ENCODE results near the gene CCDC195. TPM values are rescaled to one million over a fixed set of nuclear protein-coding genes. Genes with fewer than 3 reads are reported as not detected.

The CCDC195 gene
- total RNA-seq, 1 donor from 2014 or later = not detected

DNA sequence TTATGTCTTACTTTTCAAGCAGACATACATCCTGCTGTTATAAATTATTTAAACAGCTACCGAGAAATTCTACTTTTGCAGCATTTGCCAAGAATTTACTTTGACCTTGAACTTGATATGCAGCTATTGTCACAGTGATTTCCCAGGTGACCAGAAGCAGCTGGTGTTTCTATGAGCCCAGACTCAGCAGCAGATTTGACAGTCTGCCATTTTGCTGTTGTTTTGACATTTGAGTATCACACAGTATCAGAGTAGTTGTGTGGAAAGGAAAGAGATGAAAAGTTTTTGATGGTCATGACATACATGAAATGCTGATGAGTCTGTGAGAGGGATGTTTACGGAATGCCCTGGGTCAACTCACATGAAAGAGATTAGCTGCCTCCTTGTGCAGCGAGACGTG lies 6.6 kb upstream of the CCDC195 start:
- peaks cover 5% of the 10 kb centered on the region for H3K9me3 ChIP-seq (ENCODE audit: low read depth)
- H2AFZ ChIP-seq (replicated peaks) = no peak overlapping the region
- H3F3A ChIP-seq (ENCODE audit: low read depth) = no peaks in the 10 kb centered on the region
- H3K4me1 ChIP-seq = no peaks in the 10 kb centered on the region
- Mint-ChIP-seq H3K27ac (no peak overlapping the region), H3K27me3 (ENCODE audit: insufficient read depth, low read depth) (peaks cover 4% of the 10 kb centered on the region), H3K9me3 (peaks cover 5% of the 10 kb centered on the region), H3K4me3 (no peak overlapping the region), H3K36me3 (no peaks in the 10 kb centered on the region), H3K4me1 (peaks cover 3% of the 10 kb centered on the region)
- TF ChIP-seq EZH2 (IDR thresholded peaks at IDR 0.05) (no peak), EZH2phosphoT487 (IDR thresholded peaks at IDR 0.05) (no peak)
- TF ChIP-seq, protein P1, sequence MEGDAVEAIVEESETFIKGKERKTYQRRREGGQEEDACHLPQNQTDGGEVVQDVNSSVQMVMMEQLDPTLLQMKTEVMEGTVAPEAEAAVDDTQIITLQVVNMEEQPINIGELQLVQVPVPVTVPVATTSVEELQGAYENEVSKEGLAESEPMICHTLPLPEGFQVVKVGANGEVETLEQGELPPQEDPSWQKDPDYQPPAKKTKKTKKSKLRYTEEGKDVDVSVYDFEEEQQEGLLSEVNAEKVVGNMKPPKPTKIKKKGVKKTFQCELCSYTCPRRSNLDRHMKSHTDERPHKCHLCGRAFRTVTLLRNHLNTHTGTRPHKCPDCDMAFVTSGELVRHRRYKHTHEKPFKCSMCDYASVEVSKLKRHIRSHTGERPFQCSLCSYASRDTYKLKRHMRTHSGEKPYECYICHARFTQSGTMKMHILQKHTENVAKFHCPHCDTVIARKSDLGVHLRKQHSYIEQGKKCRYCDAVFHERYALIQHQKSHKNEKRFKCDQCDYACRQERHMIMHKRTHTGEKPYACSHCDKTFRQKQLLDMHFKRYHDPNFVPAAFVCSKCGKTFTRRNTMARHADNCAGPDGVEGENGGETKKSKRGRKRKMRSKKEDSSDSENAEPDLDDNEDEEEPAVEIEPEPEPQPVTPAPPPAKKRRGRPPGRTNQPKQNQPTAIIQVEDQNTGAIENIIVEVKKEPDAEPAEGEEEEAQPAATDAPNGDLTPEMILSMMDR (IDR thresholded peaks at IDR 0.05) = no peak
- no peaks in the 10 kb centered on the region for H3K27me3 ChIP-seq
- DNase-seq (ENCODE audit: low spot score) = no peak
- no peaks in the 10 kb centered on the region for H3K79me2 ChIP-seq (ENCODE audit: low read depth)
- no peaks in the 10 kb centered on the region for H4K20me1 ChIP-seq (ENCODE audit: low read depth)
- no peaks in the 10 kb centered on the region for H3K36me3 ChIP-seq
- no peak overlapping the region for H3K4me2 ChIP-seq
- no peak overlapping the region for H3K9ac ChIP-seq
- no peak overlapping the region for H3K27ac ChIP-seq
- H3K4me3 ChIP-seq = no peak overlapping the region

DNA sequence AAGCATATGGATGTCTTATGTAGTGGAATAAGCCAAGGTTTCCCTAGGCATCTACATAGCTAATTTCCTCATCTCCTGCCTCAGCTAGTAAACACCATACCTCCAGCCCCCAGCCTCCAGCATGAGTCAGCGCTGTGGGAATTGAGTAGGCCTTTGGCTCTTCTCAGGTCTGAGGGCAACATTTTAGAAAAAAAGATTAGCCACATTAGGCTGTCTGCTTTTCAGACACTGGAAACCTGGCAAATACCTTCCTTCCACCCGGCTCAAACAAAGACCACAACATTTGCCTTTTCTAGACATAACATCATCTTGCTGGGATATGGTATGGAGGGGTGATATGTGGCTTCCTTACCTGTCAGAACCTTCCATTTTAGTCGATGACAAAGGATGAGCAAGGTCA lies 6.1 kb upstream of the CCDC195 start:
- H3F3A ChIP-seq (ENCODE audit: low read depth) = no peaks in the 10 kb centered on the region
- H3K4me3 ChIP-seq = no peak overlapping the region
- TF ChIP-seq EZH2phosphoT487 (IDR thresholded peaks at IDR 0.05) (no peak), EZH2 (IDR thresholded peaks at IDR 0.05) (no peak)
- TF ChIP-seq, protein P1 (IDR thresholded peaks at IDR 0.05) = no peak
- H3K4me2 ChIP-seq = no peak overlapping the region
- H3K9me3 Mint-ChIP-seq = peaks cover under 1% of the 10 kb centered on the region
- H3K9ac ChIP-seq = no peak overlapping the region
- no peak overlapping the region for H2AFZ ChIP-seq (replicated peaks)
- peaks cover 3% of the 10 kb centered on the region for H3K4me1 Mint-ChIP-seq
- no peak overlapping the region for H3K27ac ChIP-seq
- peaks cover 4% of the 10 kb centered on the region for H3K27me3 Mint-ChIP-seq (ENCODE audit: insufficient read depth, low read depth)
- H3K27me3 ChIP-seq = no peaks in the 10 kb centered on the region
- no peak overlapping the region for H3K4me3 Mint-ChIP-seq
- H3K27ac Mint-ChIP-seq = no peak overlapping the region
- H3K9me3 ChIP-seq (ENCODE audit: low read depth) = no peaks in the 10 kb centered on the region
- no peaks in the 10 kb centered on the region for H3K36me3 Mint-ChIP-seq
- H3K4me1 ChIP-seq = no peaks in the 10 kb centered on the region
- H3K79me2 ChIP-seq (ENCODE audit: low read depth) = no peaks in the 10 kb centered on the region
- no peaks in the 10 kb centered on the region for H4K20me1 ChIP-seq (ENCODE audit: low read depth)
- no peaks in the 10 kb centered on the region for H3K36me3 ChIP-seq
- DNase-seq (ENCODE audit: low spot score) = no peak

DNA sequence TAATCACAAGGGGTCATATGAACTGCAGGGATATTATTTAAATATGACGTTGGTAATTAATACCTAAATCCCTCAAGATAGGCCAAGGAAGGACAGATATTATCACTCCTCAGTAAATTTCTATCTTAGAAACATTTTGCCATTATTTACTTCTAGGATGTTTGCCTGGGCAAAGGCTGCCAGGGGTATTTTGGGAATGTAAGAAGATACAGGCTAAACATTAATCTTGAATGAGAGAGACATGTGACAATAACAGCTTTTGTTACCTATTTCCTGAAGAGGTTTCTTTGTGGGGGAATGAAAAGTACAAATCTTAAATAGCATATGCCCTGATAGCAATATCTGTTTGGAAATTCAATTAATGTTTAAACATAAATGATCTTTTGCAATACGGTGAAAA lies 756 bp upstream of the CCDC195 start:
- Mint-ChIP-seq H3K4me3 (no peak overlapping the region), H3K27me3 (ENCODE audit: insufficient read depth, low read depth) (peaks cover 5% of the 10 kb centered on the region), H3K36me3 (no peaks in the 10 kb centered on the region), H3K4me1 (no peaks in the 10 kb centered on the region), H3K27ac (no peak overlapping the region), H3K9me3 (no peaks in the 10 kb centered on the region)
- no peak overlapping the region for H3K4me2 ChIP-seq
- no peak overlapping the region for H3K9ac ChIP-seq
- no peaks in the 10 kb centered on the region for H3K36me3 ChIP-seq
- H3K9me3 ChIP-seq (ENCODE audit: low read depth) = no peaks in the 10 kb centered on the region
- no peak for DNase-seq (ENCODE audit: low spot score)
- no peak overlapping the region for H2AFZ ChIP-seq (replicated peaks)
- H3K27ac ChIP-seq = no peak overlapping the region
- TF ChIP-seq EZH2 (IDR thresholded peaks at IDR 0.05) = no peak
- TF ChIP-seq EZH2phosphoT487 (IDR thresholded peaks at IDR 0.05) = no peak
- TF ChIP-seq, protein P1 (IDR thresholded peaks at IDR 0.05) = no peak
- no peak overlapping the region for H3K4me3 ChIP-seq
- no peaks in the 10 kb centered on the region for H3K79me2 ChIP-seq (ENCODE audit: low read depth)
- no peaks in the 10 kb centered on the region for H3F3A ChIP-seq (ENCODE audit: low read depth)
- no peaks in the 10 kb centered on the region for H3K4me1 ChIP-seq
- H4K20me1 ChIP-seq (ENCODE audit: low read depth) = no peaks in the 10 kb centered on the region
- no peaks in the 10 kb centered on the region for H3K27me3 ChIP-seq
